ENCODE data around the gene ARSG. TPM values are rescaled to one million over a fixed set of nuclear protein-coding genes. Genes with fewer than 3 reads are reported as not detected.

ARSG gene
- total RNA-seq, 2 experiments from 2014 or later = 26.1 to 53.0 TPM

DNA sequence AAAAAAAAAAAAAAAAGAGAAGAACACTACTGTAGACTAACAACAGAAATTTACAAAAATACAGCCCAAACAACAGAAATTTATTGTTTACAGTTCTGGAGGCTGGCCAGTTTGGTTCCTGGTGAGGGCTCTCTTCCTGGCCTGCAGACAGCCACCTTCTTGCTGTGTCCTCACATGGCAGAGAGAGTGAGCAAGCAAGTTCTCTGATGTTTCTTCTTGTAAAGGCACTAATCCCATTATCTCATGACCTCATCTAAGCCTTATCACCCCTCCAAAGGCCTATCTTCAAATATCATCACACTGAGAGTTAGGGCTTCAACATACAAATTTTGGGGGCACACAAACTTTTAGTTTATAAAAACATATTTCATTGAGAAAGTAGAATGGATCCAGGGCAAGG, 7.3 kb downstream of the ARSG start:
- Histone ChIP-seq H4K20me1 (ENCODE audit: insufficient read depth, low read length) (no peaks in the 10 kb centered on the region), H3K27ac (ENCODE audit: low read depth, low read length, poor library complexity, severe bottlenecking) (no peak overlapping the region), H3K4me2 (ENCODE audit: low read length) (no peak overlapping the region), H3K4me1 (ENCODE audit: insufficient read depth, low read length, poor library complexity, severe bottlenecking) (peaks cover 13% of the 10 kb centered on the region), H3K79me2 (ENCODE audit: insufficient read depth, low read depth, low read length) (peaks cover 2% of the 10 kb centered on the region; the same call in 1 of the 2 replicates), H3K9me2 (ENCODE audit: insufficient read depth, low read length) (no peaks in the 10 kb centered on the region), H2AFZ (ENCODE audit: low read length) (no peak overlapping the region), H3K4me3 (ENCODE audit: low read depth, low read length, poor library complexity, severe bottlenecking) (no peak overlapping the region), H3K9me3 (ENCODE audit: low read length) (no peaks in the 10 kb centered on the region), H3K36me3 (ENCODE audit: insufficient read depth, low read length) (no peaks in the 10 kb centered on the region; the same call in 1 of the 2 replicates)
- TF ChIP-seq, protein P1, sequence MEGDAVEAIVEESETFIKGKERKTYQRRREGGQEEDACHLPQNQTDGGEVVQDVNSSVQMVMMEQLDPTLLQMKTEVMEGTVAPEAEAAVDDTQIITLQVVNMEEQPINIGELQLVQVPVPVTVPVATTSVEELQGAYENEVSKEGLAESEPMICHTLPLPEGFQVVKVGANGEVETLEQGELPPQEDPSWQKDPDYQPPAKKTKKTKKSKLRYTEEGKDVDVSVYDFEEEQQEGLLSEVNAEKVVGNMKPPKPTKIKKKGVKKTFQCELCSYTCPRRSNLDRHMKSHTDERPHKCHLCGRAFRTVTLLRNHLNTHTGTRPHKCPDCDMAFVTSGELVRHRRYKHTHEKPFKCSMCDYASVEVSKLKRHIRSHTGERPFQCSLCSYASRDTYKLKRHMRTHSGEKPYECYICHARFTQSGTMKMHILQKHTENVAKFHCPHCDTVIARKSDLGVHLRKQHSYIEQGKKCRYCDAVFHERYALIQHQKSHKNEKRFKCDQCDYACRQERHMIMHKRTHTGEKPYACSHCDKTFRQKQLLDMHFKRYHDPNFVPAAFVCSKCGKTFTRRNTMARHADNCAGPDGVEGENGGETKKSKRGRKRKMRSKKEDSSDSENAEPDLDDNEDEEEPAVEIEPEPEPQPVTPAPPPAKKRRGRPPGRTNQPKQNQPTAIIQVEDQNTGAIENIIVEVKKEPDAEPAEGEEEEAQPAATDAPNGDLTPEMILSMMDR (conservative IDR thresholded peaks at IDR 0.05; ENCODE audit: low read length) = no peak
- ChIA-PET POLR2A (interaction anchor here (0.7 kb wide), 2 partner anchors 92 to 130 kb away, joined by 5 read pairs; no protein-coding TSS in a partner anchor), CTCF (ENCODE audit: unreplicated experiment) (no interaction called here)
- intact Hi-C loops (cut with micrococcal nuclease; ENCODE audit: unreplicated experiment) = no loop called here
- BruUV-seq (replicated peaks) = no TSS peak
- no peak for DNase-seq (ENCODE audit: low spot score)

DNA sequence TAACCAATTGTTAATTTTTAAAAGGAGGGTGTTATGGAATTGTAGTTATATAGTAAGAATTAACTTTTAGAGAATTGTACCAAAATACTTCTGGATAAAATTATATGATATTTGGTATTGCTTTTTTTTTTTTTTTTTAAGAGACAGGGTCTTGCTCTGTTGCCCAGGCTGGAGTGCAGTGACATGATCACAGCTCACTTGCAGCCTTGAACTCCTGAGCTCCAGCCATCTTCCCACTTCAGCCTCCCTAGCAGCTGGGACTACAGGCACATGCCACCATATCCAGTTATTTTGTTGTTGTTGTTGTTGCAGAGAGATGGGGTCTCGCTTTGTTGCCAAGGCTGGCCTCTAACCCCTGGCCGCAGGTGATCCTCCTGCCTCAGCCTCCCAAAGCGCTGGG, 8.5 kb downstream of the ARSG start:
- H3K9me2 ChIP-seq (ENCODE audit: insufficient read depth, low read length) = no peaks in the 10 kb centered on the region
- POLR2A ChIA-PET = interaction anchor here (0.7 to 1.9 kb wide), 3 partner anchors 24 to 149 kb away, joined by 4 to 8 read pairs (median 4); no protein-coding TSS in a partner anchor
- CTCF ChIA-PET (ENCODE audit: unreplicated experiment) = no interaction called here
- no peak for DNase-seq (ENCODE audit: low spot score)
- no peaks in the 10 kb centered on the region for H4K20me1 ChIP-seq (ENCODE audit: insufficient read depth, low read length)
- H3K4me1 ChIP-seq (ENCODE audit: insufficient read depth, low read length, poor library complexity, severe bottlenecking) = peaks cover under 1% of the 10 kb centered on the region
- no peaks in the 10 kb centered on the region for H3K79me2 ChIP-seq (ENCODE audit: insufficient read depth, low read depth, low read length)
- TF ChIP-seq EZH2phosphoT487 (IDR thresholded peaks at IDR 0.05; ENCODE audit: borderline replicate concordance, low read depth, low read length) = no peak
- TF ChIP-seq, protein P1 (conservative IDR thresholded peaks at IDR 0.05; ENCODE audit: low read length) = no peak
- no peak overlapping the region for H3K4me3 ChIP-seq (ENCODE audit: low read depth, low read length, poor library complexity, severe bottlenecking)
- no peak overlapping the region for H2AFZ ChIP-seq (ENCODE audit: low read length)
- no peak overlapping the region for H3K27ac ChIP-seq (ENCODE audit: low read depth, low read length, poor library complexity, severe bottlenecking)
- H3K36me3 ChIP-seq (ENCODE audit: insufficient read depth, low read length) = no peaks in the 10 kb centered on the region; the same call in 1 of the 2 replicates
- BruUV-seq (replicated peaks) = no TSS peak
- intact Hi-C loops (cut with micrococcal nuclease; ENCODE audit: unreplicated experiment) = no loop called here
- H3K4me2 ChIP-seq (ENCODE audit: low read length) = no peak overlapping the region
- no peaks in the 10 kb centered on the region for H3K9me3 ChIP-seq (ENCODE audit: low read length)

DNA sequence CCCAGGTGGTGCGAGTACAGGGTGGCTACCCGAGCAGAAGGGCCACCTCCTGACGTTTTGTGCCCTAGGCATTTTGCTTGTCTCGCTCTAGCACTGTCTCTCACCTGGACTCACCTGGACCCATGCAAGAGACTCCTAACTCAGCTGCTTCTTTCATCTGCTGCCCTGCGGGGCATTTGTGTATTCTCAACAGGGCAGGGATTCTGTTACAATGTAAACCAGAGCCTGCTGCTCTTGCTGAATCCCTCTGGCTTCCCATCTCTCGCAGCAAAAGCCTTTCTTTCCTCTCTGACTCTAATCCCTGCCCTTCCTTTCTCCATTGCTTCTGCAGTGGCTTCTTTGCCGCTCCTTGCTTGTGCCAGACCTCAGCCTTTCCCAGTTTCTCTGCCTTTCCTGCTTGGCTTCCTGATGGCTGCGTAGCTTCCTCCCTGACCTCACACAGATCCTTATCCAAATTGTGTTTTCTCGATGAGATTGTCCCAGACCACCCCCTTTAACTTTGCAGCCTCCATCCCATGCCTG, 10.2 kb downstream of the ARSG start:
- Histone ChIP-seq H3K27ac (ENCODE audit: low read depth, low read length, poor library complexity, severe bottlenecking) (no peak overlapping the region), H3K9me3 (ENCODE audit: low read length) (no peaks in the 10 kb centered on the region), H4K20me1 (ENCODE audit: insufficient read depth, low read length) (no peaks in the 10 kb centered on the region), H3K36me3 (ENCODE audit: insufficient read depth, low read length) (no peaks in the 10 kb centered on the region), H3K4me2 (ENCODE audit: low read length) (no peak overlapping the region), H3K9me2 (ENCODE audit: insufficient read depth, low read length) (no peaks in the 10 kb centered on the region), H3K79me2 (ENCODE audit: insufficient read depth, low read depth, low read length) (no peaks in the 10 kb centered on the region), H3K4me3 (ENCODE audit: low read depth, low read length, poor library complexity, severe bottlenecking) (no peak overlapping the region), H2AFZ (ENCODE audit: low read length) (no peak overlapping the region), H3K4me1 (ENCODE audit: insufficient read depth, low read length, poor library complexity, severe bottlenecking) (peaks cover 8% of the 10 kb centered on the region)
- TF ChIP-seq, protein P1 (conservative IDR thresholded peaks at IDR 0.05; ENCODE audit: low read length) = no peak
- TF ChIP-seq EZH2phosphoT487 (IDR thresholded peaks at IDR 0.05; ENCODE audit: borderline replicate concordance, low read depth, low read length) = no peak
- POLR2A ChIA-PET = interaction anchor here (1.0 to 1.9 kb wide), 3 partner anchors 9 to 22 kb away, joined by 3 to 8 read pairs (median 3); no protein-coding TSS in a partner anchor
- intact Hi-C loops (cut with micrococcal nuclease; ENCODE audit: unreplicated experiment) = no loop called here
- CTCF ChIA-PET (ENCODE audit: unreplicated experiment) = no interaction called here
- DNase-seq (ENCODE audit: low spot score) = no peak
- BruUV-seq (replicated peaks) = no TSS peak
